ENCODE data around the gene ISYNA1. TPM values are rescaled to one million over a fixed set of nuclear protein-coding genes. Genes with fewer than 3 reads are reported as not detected.

The ISYNA1 gene
- polyA plus RNA-seq, 3 donors = 3.7 TPM; not detected in 2

DNA sequence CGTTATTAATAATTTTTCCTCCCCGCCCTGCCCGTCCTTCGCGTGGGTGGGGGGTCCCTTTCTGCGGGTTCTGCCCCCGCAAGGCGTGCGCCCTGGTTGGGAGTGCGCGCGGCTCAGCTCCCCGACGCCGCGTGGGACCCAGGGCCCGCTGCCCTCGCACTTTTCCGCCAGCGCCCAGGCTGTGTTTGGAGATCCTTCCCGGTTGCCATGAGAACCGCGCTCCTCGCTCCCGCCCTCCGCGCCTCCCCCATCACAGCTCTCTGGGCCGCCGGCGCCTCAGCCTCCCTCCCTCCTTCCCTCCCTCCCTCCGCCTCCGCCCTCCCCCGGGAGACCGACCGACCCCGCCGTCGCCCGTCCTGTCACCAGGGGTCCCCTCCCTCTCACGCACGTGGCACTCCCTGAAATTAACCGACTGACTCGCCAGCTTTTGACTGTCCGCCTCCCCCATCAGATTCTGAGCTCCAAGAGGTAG is 21.1 kb downstream of the ISYNA1 start:
- Mint-ChIP-seq H3K27ac (peak overlapping the region; percentile 99 to 100 (median 100)), H3K27me3 (ENCODE audit: low read depth in 3 of 3) (peaks cover 0 to 9% (median 6%) of the 10 kb centered on the region in 3 donors), H3K36me3 (peaks cover 0 to 4% of the 10 kb centered on the region in 2 donors), H3K4me3 (peak overlapping the region; percentile 79 to 90), H3K4me1 (peaks cover 65% of the 10 kb centered on the region), H3K9me3 (peaks cover 0 to 3% (median 0%) of the 10 kb centered on the region in 7 donors)
- peak; percentile 83 to 95 (median 92) for DNase-seq
- H3K4me2 ChIP-seq (replicated peaks; ENCODE audit: extremely low read depth, low read length, poor library complexity, severe bottlenecking) = peak overlapping the region; percentile 91
- peaks cover 19% of the 10 kb centered on the region for H4K20me1 ChIP-seq (ENCODE audit: insufficient read depth, low read length)
- H3K27ac ChIP-seq (ENCODE audit: low read depth in 1 of 2, low read length in 2 of 2) = peak overlapping the region; percentile 99
- H3K4me1 ChIP-seq (ENCODE audit: control insufficient read depth in 1 of 2, insufficient read depth in 2 of 2, low read length in 2 of 2) = peaks cover 64 to 80% of the 10 kb centered on the region in 2 donors
- 1% methylated on average over 41 of the region's 44 CpGs for WGBS (ENCODE audit: insufficient coverage)
- no peaks in the 10 kb centered on the region for H3K27me3 ChIP-seq (ENCODE audit: control insufficient read depth in 2 of 2, insufficient read depth in 2 of 2, low read length in 2 of 2)
- intact Hi-C loops (cut with micrococcal nuclease) = loop anchor here (5.0 to 10.0 kb wide), 3 partner anchors 142 to 212 kb away; partner anchors contain the start of genes IQCN (in 2 of the 2) and RAB3A (in 1 of the 2)
- peaks cover 22% of the 10 kb centered on the region for H3K79me2 ChIP-seq (ENCODE audit: insufficient read depth, low read length)
- H3K9me3 ChIP-seq (replicated peaks in 1 of 2; ENCODE audit: control insufficient read depth in 1 of 2, insufficient read depth in 1 of 2, low read length in 2 of 2) = no peaks in the 10 kb centered on the region
- peak overlapping the region; percentile 49 for H2AFZ ChIP-seq (ENCODE audit: insufficient read depth, low read depth, low read length, poor library complexity, severe bottlenecking)
- H3K4me3 ChIP-seq (replicated peaks in 1 of 3; ENCODE audit: low read depth in 2 of 3, low read length in 3 of 3) = peak overlapping the region; percentile 23 to 74 (median 56)
- no peak for TF ChIP-seq CTCF (IDR thresholded peaks at IDR 0.05)
- peak overlapping the region; percentile 90 for H3K9ac ChIP-seq (ENCODE audit: insufficient read depth, low read length, poor library complexity, severe bottlenecking)
- no peaks in the 10 kb centered on the region for H3K36me3 ChIP-seq (replicated peaks in 1 of 2; ENCODE audit: control insufficient read depth in 1 of 2, insufficient read depth in 2 of 2, low read length in 2 of 2)

- H3K9ac ChIP-seq (ENCODE audit: insufficient read depth, low read length, poor library complexity, severe bottlenecking) = peak overlapping the region; percentile 90
- peak; percentile 45 to 78 (median 64) for DNase-seq
- H3K27me3 Mint-ChIP-seq (ENCODE audit: low read depth in 3 of 3) = peaks cover 2 to 6% (median 6%) of the 10 kb centered on the region in 3 donors
- peaks cover 53 to 68% of the 10 kb centered on the region in 2 donors for H3K4me1 ChIP-seq (ENCODE audit: control insufficient read depth in 1 of 2, insufficient read depth in 2 of 2, low read length in 2 of 2)
- no peaks in the 10 kb centered on the region for H3K9me3 ChIP-seq (replicated peaks in 1 of 2; ENCODE audit: control insufficient read depth in 1 of 2, insufficient read depth in 1 of 2, low read length in 2 of 2)
- WGBS (ENCODE audit: insufficient coverage) = 0% methylated on average over 11 of the region's 25 CpGs
- peak overlapping the region; percentile 99 to 100 (median 100) for H3K27ac Mint-ChIP-seq
- H3K36me3 Mint-ChIP-seq = no peaks in the 10 kb centered on the region
- peaks cover 4% of the 10 kb centered on the region for H4K20me1 ChIP-seq (ENCODE audit: insufficient read depth, low read length)
- H3K79me2 ChIP-seq (ENCODE audit: insufficient read depth, low read length) = peaks cover 7% of the 10 kb centered on the region
- TF ChIP-seq CTCF (IDR thresholded peaks at IDR 0.05) = no peak
- H3K4me3 ChIP-seq (replicated peaks in 1 of 3; ENCODE audit: low read depth in 2 of 3, low read length in 3 of 3) = peak overlapping the region in 2 of 3 experiments; percentile 41 to 74
- H3K4me3 Mint-ChIP-seq = peak overlapping the region; percentile 74 to 92
- peak overlapping the region; percentile 54 for H2AFZ ChIP-seq (ENCODE audit: insufficient read depth, low read depth, low read length, poor library complexity, severe bottlenecking)
- no peaks in the 10 kb centered on the region for H3K27me3 ChIP-seq (ENCODE audit: control insufficient read depth in 2 of 2, insufficient read depth in 2 of 2, low read length in 2 of 2)
- H3K36me3 ChIP-seq (replicated peaks in 1 of 2; ENCODE audit: control insufficient read depth in 1 of 2, insufficient read depth in 2 of 2, low read length in 2 of 2) = no peaks in the 10 kb centered on the region
- peaks cover 55% of the 10 kb centered on the region for H3K4me1 Mint-ChIP-seq
- intact Hi-C loops (cut with micrococcal nuclease) = loop anchor here (5.0 to 10.0 kb wide), 3 partner anchors 141 to 211 kb away; partner anchors contain the start of genes IQCN (in 2 of the 2) and RAB3A (in 1 of the 2)
- peak overlapping the region; percentile 91 for H3K4me2 ChIP-seq (replicated peaks; ENCODE audit: extremely low read depth, low read length, poor library complexity, severe bottlenecking)
- H3K9me3 Mint-ChIP-seq = peaks cover 0 to 3% (median 0%) of the 10 kb centered on the region in 7 donors
- H3K27ac ChIP-seq (ENCODE audit: low read depth in 1 of 2, low read length in 2 of 2) = peak overlapping the region; percentile 99
These were observed 22.6 kb downstream of the ISYNA1 start for GRCh38 chr19:18415178-18415867.
